ENCODE results near the gene ZMYND15.

ZMYND15 gene

DNA sequence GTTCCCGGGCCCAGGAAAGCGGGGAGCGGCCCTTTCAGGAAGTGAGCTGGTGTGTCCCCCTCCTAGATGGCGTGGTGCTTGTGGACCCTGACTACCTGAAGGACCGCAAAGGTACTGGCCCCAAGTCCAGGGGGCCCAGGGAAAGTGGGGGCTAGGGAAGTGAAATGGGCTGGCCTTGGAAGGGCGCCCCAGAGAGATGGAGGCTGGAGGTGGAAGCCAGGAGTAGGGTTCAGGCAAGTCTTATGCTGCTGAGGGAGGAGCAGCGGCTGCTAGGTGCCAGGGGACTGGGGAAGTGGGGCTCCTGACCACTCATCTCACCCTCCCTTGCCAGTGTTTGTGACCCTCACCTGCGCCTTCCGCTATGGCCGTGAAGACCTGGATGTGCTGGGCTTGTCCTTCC is 23.6 kb upstream of the ZMYND15 start:
- no peak for FAIRE-seq

DNA sequence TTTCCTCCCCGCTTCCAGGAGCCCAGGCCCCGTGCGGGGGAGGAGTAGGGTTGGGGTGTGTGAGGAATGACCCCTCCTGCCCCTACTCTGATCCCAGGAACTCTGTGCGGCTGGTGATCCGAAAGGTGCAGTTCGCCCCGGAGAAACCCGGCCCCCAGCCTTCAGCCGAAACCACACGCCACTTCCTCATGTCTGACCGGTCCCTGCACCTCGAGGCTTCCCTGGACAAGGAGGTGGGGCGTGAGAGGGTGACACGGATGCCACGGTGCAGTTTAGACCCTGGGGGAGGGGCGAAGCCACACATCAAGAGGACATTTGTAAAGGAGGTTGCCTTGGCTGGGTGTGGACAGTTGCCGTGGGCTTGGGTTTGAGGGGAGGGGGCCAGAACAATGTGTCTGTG is 21.8 kb upstream of the ZMYND15 start:
- no peak for FAIRE-seq

DNA sequence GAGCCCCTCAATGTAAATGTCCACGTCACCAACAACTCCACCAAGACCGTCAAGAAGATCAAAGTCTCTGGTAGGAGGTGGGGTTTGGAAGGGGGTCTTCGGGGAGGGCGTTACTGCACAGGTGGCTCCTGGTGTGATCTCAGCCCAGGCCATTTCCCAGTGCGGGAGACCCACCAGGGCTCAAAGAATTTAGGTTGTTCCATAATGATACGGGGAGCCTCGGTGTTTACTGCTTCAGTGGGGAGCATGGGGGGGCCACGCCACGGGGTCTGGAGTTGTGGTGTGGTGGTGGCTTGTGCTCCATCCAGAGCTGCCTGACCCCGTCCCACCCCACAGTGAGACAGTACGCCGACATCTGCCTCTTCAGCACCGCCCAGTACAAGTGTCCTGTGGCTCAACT is 21.4 kb upstream of the ZMYND15 start:
- no peak for FAIRE-seq

DNA sequence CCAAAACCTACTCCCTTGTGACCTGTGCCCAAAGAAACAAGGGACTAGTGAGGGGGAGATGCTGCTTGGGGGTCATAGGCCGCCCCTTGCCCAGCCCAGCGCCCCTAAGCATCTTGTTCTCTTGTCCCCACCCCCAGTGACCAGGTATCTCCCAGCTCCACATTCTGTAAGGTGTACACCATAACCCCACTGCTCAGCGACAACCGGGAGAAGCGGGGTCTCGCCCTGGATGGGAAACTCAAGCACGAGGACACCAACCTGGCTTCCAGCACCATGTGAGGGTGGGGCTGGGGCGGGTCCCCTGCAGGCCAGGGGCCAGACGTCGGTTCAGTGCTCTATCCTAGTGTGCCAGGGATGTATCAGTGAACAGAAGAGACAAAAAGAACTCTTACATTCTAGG is 20.5 kb upstream of the ZMYND15 start:
- no peak for FAIRE-seq

- FAIRE-seq: no peak
Observed at GRCh38 chr17:4719684-4720221, 19.9 kb upstream of the ZMYND15 start.

- FAIRE-seq: no peak
Observed at GRCh38 chr17:4720787-4721186, 18.8 kb upstream of the ZMYND15 start.

- no peak for FAIRE-seq
Observed at GRCh38 chr17:4721203-4722135, 18.2 kb upstream of the ZMYND15 start.

GRCh38 chr17:4722678-4723240 is 16.9 kb upstream of the ZMYND15 start:
- FAIRE-seq: no peak

DNA sequence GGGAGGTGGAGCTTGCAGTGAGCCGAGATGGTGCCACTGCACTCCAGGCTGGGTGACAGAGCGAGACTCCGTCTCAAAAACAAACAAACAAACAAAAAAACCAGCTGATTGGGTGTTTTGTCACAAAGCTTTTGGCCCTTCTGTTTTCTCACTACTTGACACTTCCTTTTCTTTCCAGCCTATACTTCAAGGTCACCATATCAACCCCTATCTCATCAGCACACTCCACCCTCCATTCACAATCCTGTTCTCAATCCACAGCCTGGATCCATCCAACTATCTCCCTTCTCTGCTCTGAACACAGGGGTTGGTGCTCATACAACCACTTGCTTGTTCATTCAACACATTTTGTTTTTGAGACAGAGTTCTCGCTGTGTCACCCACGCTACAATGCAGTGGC is 15.0 kb upstream of the ZMYND15 start:
- no peak for FAIRE-seq

GRCh38 chr17:4725646-4726310 is 13.9 kb upstream of the ZMYND15 start:
- FAIRE-seq: no peak

DNA sequence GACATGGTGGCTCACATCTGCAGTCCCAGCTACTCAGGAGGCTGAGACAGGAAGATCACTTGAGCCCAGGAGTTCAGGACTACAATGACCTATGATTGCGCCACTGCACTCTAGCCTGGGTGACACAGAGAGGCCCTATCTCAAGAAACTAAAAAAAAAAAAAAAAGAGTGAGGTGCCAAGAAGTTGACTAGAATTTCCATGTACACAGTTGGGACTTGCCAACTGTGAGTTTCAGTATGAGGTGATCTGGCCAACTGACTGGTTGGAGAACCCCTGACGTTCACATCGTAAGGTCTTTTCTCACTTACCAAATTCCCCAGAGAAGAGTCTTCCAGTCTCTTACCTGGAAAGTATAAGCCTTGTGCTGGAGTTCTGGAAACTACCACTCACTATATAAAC is 11.5 kb upstream of the ZMYND15 start:
- no peak for FAIRE-seq

DNA sequence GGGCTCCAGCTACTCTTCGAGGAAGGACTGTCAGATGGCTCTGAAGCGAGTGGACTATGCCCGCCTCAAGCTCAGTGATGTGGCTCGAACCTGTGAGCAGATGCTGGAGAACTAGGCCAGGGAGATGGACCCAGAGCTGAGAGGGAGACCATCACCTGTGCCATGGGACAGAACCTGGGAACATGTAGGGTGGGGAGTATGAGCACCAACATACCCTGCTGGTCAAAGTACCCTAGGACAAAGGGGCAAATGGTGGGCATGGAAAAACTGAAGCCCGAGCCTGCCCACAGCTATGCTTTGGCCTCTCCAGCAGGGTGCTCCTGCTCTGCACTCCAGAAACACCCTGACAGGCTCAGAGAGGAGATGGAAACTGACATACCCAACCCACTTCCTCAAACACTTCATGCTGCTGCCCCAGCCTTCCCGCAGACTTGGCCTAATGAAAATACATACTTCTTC is 6.5 kb upstream of the ZMYND15 start:
- no peak for FAIRE-seq

- FAIRE-seq: no peak
Observed at GRCh38 chr17:4734857-4735475, 4.7 kb upstream of the ZMYND15 start.

GRCh38 chr17:4735876-4736651 is 3.6 kb upstream of the ZMYND15 start:
- FAIRE-seq: no peak

GRCh38 chr17:4738136-4739121 is 1.2 kb upstream of the ZMYND15 start:
- no peak for FAIRE-seq

- FAIRE-seq: no peak
Observed at GRCh38 chr17:4740025-4740351, 355 bp downstream of the ZMYND15 start.

DNA sequence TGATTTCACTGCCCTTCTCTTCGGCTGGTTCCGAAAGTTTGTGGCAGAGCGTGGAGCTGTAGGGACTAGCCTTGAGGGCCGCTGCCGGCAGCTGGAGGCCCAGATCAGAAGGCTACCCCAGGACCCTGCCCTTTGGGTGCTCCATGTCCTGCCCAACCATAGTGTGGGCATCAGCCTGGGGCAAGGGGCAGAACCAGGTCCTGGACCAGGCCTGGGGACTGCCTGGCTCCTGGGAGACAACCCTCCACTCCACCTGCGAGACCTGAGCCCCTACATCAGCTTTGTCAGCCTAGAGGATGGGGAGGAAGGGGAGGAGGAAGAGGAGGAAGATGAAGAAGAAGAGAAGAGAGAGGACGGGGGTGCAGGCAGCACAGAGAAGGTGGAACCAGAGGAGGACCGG is 951 bp downstream of the ZMYND15 start:
- FAIRE-seq: no peak

DNA sequence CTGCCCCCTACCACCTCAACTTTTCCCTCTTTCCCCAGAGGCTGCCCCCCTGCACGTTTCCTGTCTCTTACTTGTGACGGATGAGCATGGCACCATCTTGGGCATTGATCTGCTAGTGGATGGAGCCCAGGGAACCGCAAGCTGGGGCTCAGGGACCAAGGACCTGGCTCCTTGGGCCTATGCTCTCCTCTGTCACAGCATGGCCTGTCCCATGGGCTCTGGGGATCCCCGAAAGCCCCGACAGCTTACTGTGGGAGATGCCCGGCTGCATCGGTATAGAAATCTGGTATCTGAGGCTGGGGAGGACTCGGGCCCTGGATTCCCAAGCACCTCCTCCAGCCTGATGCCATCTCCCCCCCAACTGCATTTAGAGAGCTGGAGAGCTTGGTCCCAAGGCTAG is 1.9 kb downstream of the ZMYND15 start:
- no peak for FAIRE-seq

GRCh38 chr17:4742133-4742532 is 2.5 kb downstream of the ZMYND15 start:
- no peak for FAIRE-seq

- FAIRE-seq: no peak
Observed at GRCh38 chr17:4742629-4743028, 3.0 kb downstream of the ZMYND15 start.

DNA sequence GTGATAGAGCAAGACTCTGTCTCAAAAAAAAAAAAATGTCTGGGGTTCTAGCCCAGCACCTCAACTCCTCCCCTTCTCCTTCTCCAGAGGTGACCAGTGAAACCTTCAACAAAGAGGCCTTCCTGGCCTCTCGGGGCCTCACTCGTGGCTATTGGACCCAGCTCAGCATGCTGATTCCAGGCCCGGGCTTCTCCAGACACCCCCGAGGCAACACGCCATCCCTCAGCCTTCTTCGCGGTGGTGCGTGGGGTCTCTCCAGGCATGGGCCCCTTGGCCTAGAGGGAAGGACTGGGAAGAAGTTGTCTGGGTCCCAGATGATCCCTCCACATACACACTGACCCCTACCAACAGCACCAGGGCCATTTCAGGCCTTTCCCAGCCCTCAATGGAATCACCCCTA is 3.6 kb downstream of the ZMYND15 start:
- FAIRE-seq: no peak
